Measurements from ENCODE around the gene RAPSN. TPM values are rescaled to one million over a fixed set of nuclear protein-coding genes. Genes with fewer than 3 reads are reported as not detected.

Gene RAPSN
- total and polyA plus RNA-seq, 2 of the 8 experiments (the other 6 are each of a cell fraction or from before 2014, with no cell fraction given) = 0.06 to 0.34 TPM

- Histone ChIP-seq H4K91ac (replicated peaks; ENCODE audit: insufficient read length, low read length) (no peak overlapping the region), H3K23me2 (ENCODE audit: low read depth, low read length) (no peaks in the 10 kb centered on the region), H2AFZ (ENCODE audit: low read length) (no peak overlapping the region), H2BK120ac (replicated peaks; ENCODE audit: low read depth, low read length) (no peak overlapping the region), H2AK5ac (ENCODE audit: low read depth, low read length) (no peak overlapping the region), H3K4ac (replicated peaks; ENCODE audit: insufficient read length, low read depth, low read length) (no peak overlapping the region), H3K36me3 (ENCODE audit: control insufficient read depth in 2 of 4, insufficient read depth in 4 of 4, low read length in 3 of 4) (no peaks in the 10 kb centered on the region), H4K8ac (ENCODE audit: extremely low read depth, insufficient read depth, low read length) (no peak overlapping the region), H3K27ac (ENCODE audit: low read depth, low read length) (no peak overlapping the region), H3K9me3 (ENCODE audit: insufficient read depth in 2 of 2, low read depth in 1 of 2, low read length in 1 of 2) (no peaks in the 10 kb centered on the region), H2BK15ac (ENCODE audit: low read length) (no peak overlapping the region), H3K56ac (replicated peaks; ENCODE audit: insufficient read length, low read depth, low read length) (no peak overlapping the region), H4K20me1 (replicated peaks in 1 of 2; ENCODE audit: control insufficient read depth in 1 of 2, insufficient read depth in 2 of 2, low read length in 2 of 2) (no peaks in the 10 kb centered on the region), H3K14ac (ENCODE audit: insufficient read length) (no peak overlapping the region), H3K18ac (ENCODE audit: extremely low read depth, low read length) (no peak overlapping the region), H3K4me3 (ENCODE audit: extremely low read depth in 1 of 4, insufficient read depth in 2 of 4, low read depth in 3 of 4, low read length in 4 of 4) (no peak overlapping the region), H3K27me3 (replicated peaks in 1 of 4; ENCODE audit: control insufficient read depth in 3 of 4, extremely low read depth in 1 of 4, insufficient read depth in 3 of 4, low read length in 3 of 4) (no peaks in the 10 kb centered on the region), H3K4me2 (ENCODE audit: insufficient read depth in 1 of 2, low read depth in 2 of 2, low read length in 2 of 2) (no peak overlapping the region), H3K23ac (ENCODE audit: insufficient read length) (no peak overlapping the region), H3K9ac (replicated peaks in 1 of 4; ENCODE audit: extremely low read depth in 1 of 4, low read depth in 3 of 4, low read length in 3 of 4) (no peak overlapping the region), H3K4me1 (replicated peaks in 1 of 4; ENCODE audit: control insufficient read depth in 3 of 4, insufficient read depth in 4 of 4, low read length in 3 of 4) (no peaks in the 10 kb centered on the region), H2BK5ac (ENCODE audit: low read depth, low read length) (no peak overlapping the region), H3K79me2 (ENCODE audit: control insufficient read depth in 1 of 2, insufficient read depth in 2 of 2, low read length in 2 of 2) (no peaks in the 10 kb centered on the region), H4K5ac (ENCODE audit: insufficient read length, low read depth, low read length) (no peak overlapping the region), H2BK20ac (ENCODE audit: low read length) (no peak overlapping the region), H2BK12ac (ENCODE audit: low read depth, low read length) (no peak overlapping the region), H3K79me1 (ENCODE audit: low read depth, low read length) (no peaks in the 10 kb centered on the region)
- 81% methylated on average over 3 of the region's 3 CpGs; no CpG with 5 or more reads in 1 of the 2 experiments for WGBS, 2 experiments (ENCODE audit: extremely low coverage in 1 of 2, insufficient coverage in 1 of 2, insufficient read length in 1 of 2, insufficient replicate concordance in 2 of 2, low coverage in 1 of 2, low lambda C conversion rate in 2 of 2, missing lambda C conversion rate in 1 of 2)
- FAIRE-seq = no peak
- ChIA-PET POLR2A (ENCODE audit: partially characterized antibody) (interaction anchor here (0.6 to 1.7 kb wide), 3 partner anchors 9 to 285 kb away, joined by 3 to 4 read pairs (median 4); partner anchors contain the start of gene PSMC3), CTCF (ENCODE audit: partially characterized antibody) (interaction anchor here (0.6 kb wide), 1 partner anchor 8 kb away, joined by 3 read pairs; no protein-coding TSS in a partner anchor)
- DNase-seq (ENCODE audit: low read depth in 1 of 2, low spot score in 2 of 2) = no peak
- TF ChIP-seq POLR2AphosphoS5 (IDR thresholded peaks at IDR 0.05; ENCODE audit: low read depth, low read length) = no peak
- TF ChIP-seq TAF1 (IDR thresholded peaks at IDR 0.05; ENCODE audit: low read depth, low read length) = no peak
- no peak for TF ChIP-seq ATF3 (IDR thresholded peaks at IDR 0.05; ENCODE audit: insufficient read depth, low read depth, low read length)
- no peak for TF ChIP-seq RAD21 (IDR thresholded peaks at IDR 0.05 in 1 of 2, conservative IDR thresholded peaks at IDR 0.05 in 1 of 2; ENCODE audit: low read depth in 2 of 2, low read length in 2 of 2)
- no peak for TF ChIP-seq SRF (IDR thresholded peaks at IDR 0.05; ENCODE audit: low read depth, low read length)
- TF ChIP-seq GTF2F1 (IDR thresholded peaks at IDR 0.05; ENCODE audit: borderline replicate concordance, low read depth, low read length) = no peak
- TF ChIP-seq SP2 (IDR thresholded peaks at IDR 0.05; ENCODE audit: low read length) = no peak
- TF ChIP-seq CTBP2 (IDR thresholded peaks at IDR 0.05; ENCODE audit: borderline replicate concordance, insufficient read depth, insufficient read length, low read length) = no peak
- no peak for TF ChIP-seq TAF7 (optimal IDR thresholded peaks at IDR 0.05; ENCODE audit: borderline replicate concordance, low read depth, low read length)
- TF ChIP-seq YY1 (IDR thresholded peaks at IDR 0.05; ENCODE audit: low read depth, low read length) = no peak
- no peak for TF ChIP-seq CBX5 (IDR thresholded peaks at IDR 0.05; ENCODE audit: low read depth, low read length)
- no peak for TF ChIP-seq HDAC6 (IDR thresholded peaks at IDR 0.05; ENCODE audit: low read depth, low read length)
- no peak for TF ChIP-seq SP1 (IDR thresholded peaks at IDR 0.05; ENCODE audit: low read depth, low read length)
- TF ChIP-seq ZNF274 (IDR thresholded peaks at IDR 0.05; ENCODE audit: borderline replicate concordance, extremely low read depth, low read length) = no peak
Measured at GRCh38 chr11:47435687-47436086, 13.2 kb downstream of the RAPSN start.
